ENCODE results near the gene ARHGAP32. TPM values are rescaled to one million over a fixed set of nuclear protein-coding genes. Genes with fewer than 3 reads are reported as not detected.
"Not testable (repeated sequence)": the region's sequence is repeated elsewhere in the genome, so short reads cannot be mapped to it uniquely, and the experiment has no call there.

Gene ARHGAP32
- total RNA-seq, 1 donor from 2014 or later: 5.3 TPM

DNA sequence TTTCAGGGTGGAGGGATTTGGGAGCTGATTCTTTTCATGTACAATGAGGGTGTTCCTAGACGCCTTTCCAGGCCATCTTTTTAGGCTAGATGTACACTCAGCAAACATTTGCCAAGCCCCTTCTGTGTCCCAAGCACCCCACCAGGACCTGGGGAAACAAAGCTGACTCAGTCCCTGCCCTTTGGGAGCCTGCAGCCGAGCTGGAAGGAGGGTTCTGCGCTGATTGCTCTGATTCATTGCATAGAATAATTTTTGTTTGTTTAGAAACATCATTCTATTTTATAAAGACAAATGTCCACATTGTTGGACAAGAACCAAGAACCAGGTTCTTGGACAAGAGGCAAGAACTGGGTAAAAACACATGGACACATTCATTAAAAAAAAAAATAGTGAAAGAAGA is 266.1 kb downstream of the ARHGAP32 start:
- intact Hi-C loops (cut with micrococcal nuclease): no loop called here
- ATAC-seq (no peak), DNase-seq (no peak)

DNA sequence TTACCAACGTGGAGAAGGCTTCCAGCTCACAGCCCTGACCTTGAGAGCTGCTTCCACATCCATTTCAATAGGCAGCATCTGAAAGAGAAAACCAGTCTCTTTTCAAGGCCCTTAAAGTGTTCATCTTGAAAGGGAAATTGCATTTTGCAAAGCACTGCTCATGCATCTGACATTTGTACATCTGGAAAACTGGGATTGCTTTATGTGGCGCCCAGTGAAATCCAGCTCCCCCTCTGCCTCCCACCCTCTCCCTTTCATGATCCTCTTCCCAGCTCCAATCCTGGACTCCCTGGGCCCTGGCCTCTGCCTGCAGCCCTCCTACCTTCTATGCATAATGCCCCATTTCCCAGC is 266.9 kb downstream of the ARHGAP32 start:
- intact Hi-C loops (cut with micrococcal nuclease): no loop called here
- DNase-seq (no peak), ATAC-seq (no peak)

DNA sequence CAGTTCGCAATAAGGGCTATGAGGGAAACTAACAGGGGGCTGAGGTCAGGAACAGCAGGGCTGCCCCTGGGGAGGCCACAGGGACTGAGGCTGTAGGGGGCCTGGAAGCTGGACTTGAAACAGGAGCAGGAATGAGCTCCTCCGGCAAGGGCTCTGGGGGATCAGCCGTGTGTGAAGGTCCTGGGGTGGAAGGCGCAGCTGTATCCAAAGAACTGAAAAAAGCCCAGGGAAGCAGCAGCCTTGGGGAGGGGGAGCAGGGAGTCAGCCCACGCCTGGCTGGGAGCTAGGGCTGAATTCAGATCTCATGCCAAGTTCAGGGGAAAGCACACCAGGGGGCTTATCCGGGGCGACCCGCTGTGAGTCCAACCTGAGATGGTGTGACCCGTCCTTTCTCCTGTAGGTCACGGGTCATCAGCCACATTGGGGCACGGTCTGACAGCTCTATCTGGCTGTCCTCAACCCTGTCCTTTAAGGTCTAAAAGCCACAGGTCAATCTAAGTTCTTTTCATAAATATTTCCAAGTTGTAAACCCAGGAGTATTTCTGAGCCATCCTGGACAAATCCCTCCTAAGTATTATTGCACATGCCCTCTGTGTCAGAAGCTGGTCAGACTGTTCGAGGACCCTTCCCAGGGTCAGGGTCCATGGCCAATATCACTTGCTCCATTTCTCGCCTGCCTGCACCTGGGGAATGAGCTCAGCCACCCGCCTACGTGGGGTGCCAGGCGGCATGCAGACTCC is 267.4 kb downstream of the ARHGAP32 start:
- ATAC-seq (no peak), DNase-seq (no peak)
- intact Hi-C loops (cut with micrococcal nuclease): no loop called here

DNA sequence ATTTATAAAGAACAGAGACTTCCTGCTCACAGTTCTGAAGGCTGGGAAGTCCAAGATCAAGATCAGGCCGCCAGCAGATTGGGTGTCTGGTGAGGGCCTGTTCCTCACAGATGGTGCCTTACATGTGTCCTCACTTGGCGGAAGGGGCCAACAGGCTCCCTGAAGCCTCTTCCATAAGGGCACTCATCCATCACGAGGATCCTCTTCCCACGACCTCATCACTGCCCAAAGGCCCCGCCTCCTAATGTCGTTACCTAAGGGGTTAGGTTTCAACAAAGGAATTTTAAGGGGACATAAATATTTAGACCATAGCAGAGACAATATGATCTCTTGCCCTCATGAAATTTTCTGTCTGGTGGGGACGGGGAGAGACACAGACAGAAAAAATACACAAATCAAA is 268.0 kb downstream of the ARHGAP32 start:
- DNase-seq (no peak), ATAC-seq (no peak)
- intact Hi-C loops (cut with micrococcal nuclease): no loop called here

DNA sequence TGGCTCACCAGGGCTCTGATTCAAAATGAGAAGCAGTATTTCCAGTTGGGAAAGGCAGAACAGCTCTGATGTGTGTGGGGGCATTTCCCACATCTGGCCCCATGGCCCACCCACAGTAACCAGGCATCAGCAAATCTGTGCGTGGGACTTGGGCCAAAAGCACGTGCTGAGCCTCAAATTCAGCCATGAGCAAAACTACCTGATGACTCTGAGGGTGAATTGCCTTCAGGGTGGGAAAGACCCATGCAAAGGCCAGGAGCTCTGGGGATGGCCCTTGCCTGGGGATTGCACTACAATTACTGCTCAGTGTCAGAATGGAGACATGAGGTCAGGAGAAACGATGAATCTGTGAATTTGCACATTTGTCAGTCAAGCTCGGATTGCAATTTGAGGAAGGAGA is 270.3 kb downstream of the ARHGAP32 start:
- intact Hi-C loops (cut with micrococcal nuclease): no loop called here

DNA sequence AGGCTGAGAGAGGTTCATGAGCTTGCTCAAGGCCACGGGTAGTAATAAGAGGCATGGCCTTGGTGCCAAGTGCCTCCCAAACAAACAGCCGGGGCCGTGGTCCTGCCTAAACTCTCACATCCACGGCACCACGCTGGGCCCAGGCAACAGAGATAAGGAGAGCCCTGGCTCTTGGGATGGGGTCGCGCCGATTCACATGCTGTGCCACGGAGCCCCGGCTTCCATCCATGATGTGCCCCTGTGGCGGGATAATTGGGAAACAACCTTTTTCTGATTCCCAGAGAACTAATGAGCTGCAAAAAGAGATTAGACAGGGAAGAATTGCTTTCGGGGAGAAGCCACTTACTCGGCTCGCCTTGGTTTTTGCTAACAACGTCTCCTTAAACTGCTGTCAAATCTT is 271.5 kb downstream of the ARHGAP32 start:
- DNase-seq: no peak
- intact Hi-C loops (cut with micrococcal nuclease): no loop called here
- ATAC-seq: no peak

More for the DNA sequence above, 270.3 kb downstream of the ARHGAP32 start:
- DNase-seq (no peak), ATAC-seq (no peak)

DNA sequence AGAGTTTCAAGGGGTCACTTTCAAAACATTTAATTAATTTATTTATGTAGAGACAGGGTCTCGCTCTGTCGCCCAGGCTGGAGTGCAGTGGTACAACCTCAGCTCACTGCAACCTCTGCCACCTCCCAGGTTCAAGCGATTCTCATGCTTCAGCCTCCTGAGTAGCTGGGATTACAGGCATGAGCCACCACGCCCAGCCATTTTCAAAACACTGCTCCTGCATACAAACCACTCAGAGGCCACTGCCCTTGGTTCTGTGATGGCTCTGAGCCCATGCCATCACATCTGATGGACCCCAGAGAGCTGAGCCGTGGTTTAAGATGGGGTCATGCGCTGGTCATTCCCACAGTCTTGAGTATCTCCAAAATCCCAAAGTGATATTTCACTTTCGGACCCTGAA is 272.5 kb downstream of the ARHGAP32 start:
- ATAC-seq; intact Hi-C loops (cut with micrococcal nuclease); DNase-seq: not testable (repeated sequence)

DNA sequence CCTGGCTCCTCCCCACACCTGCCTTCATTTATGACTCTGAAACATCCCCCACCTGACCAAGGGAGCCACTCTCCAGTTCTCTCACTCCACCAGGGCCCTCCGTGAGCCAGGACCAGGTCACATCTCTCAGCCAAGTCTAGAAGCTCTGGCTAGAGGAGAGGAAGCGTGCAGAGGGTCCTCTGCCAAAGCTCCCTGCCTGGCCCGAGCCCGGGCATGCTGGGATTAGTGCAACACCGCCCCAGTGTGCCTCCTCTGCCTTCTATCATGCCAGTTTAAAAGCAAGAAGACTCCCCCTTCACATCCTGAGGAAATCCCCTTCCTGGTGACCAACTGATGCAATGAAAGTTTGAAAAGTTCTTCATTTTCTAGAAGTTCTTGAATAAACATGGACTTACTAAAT is 272.9 kb downstream of the ARHGAP32 start:
- DNase-seq (no peak), ATAC-seq (no peak)

DNA sequence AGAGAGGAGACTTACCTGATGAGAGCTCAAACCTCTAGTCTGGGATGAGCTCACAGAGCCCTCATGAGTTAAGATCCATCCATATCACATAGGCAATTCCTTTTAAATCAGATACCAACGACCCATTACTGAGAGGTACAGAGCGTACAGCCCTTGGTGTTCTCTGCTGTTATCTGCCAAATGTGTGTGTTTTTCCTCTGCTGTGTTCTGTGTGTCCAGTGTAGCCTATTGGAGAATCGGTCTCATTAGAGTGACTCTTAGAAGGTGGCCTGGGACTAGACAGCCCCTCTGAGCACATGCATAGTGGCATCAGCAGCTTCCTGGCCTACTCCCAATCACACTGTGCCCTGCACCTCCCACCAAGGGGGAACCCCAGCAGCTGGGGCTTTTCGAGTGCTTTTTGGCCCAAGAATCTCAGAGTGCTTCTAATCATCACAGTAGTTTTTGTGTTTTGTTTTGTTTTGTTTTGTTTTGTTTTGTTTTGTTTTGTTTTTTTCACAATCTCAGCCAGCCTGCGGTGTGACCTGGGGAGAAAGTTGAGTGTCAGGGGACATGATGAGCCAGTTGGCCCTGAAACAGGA is 274.9 kb downstream of the ARHGAP32 start:
- peak; percentile 53 for ATAC-seq
- intact Hi-C loops (cut with micrococcal nuclease): no loop called here
- no peak for DNase-seq

More for the DNA sequence above, 272.9 kb downstream of the ARHGAP32 start:
- intact Hi-C loops (cut with micrococcal nuclease): no loop called here

DNA sequence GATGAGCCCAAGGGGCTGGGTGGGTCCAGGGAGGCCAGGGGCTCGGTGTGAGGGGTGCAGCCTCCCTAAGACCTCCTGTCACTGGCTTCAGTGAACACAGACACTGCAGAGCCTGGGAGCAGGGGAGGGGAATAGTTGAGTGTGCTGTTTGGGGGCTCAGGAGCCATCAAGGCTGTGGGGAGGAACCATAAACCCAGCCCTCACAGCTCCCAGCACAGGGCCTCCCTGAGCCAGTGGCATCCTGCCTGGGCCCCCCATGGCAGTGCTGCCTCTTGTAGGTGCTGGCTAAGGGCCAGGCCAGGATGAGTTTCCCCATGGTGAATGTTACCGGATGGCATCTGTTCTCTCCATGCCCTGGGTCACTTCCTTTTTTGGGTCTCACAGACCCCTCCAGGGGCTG is 275.4 kb downstream of the ARHGAP32 start:
- ATAC-seq (no peak), DNase-seq (no peak)
- intact Hi-C loops (cut with micrococcal nuclease): no loop called here

DNA sequence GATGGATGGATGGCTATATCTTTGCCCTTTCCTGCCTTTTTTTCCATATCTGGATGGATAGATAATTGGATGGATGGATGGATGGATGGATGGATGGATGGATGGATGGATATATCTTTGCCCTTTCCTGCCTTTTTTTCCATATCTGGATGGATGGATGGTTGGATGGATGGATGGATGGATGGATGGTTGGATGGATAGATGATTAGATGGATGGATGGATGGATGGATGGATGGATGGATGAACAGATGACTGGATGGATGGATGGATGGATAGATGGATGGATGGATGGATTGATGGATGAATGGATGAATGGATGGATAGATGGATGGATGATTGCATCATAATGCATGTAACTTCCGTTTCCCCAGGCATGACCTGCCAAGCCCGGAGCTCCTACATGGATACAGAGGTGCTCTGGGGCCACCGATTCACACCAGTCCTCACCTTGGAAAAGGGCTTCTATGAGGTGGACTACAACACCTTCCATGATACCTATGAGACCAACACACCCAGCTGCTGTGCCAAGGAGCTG is 276.0 kb downstream of the ARHGAP32 start:
- ATAC-seq: no peak

DNA sequence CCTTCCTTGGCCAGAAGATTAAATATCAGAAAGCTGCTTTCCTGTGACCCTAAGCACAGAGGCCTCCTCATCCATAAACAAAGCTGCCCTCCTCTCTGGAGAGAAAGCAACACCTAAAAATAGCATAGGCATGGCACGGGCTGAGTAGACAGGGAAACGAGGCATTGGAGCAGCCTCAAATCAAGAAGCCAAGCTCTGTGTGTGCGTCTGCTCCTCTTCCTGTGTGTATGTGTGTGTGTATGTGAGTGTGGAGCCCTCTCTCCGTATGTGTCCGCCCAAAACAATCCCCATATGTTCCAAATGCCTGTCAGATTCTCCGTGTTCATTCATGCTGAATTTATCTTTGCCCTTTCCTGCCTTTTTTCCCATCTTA is 277.0 kb downstream of the ARHGAP32 start:
- peak; percentile 83 for ATAC-seq
- intact Hi-C loops (cut with micrococcal nuclease): no loop called here
- DNase-seq: no peak

More for the DNA sequence above, 276.0 kb downstream of the ARHGAP32 start:
- no peak for DNase-seq
- intact Hi-C loops (cut with micrococcal nuclease): no loop called here

Other genes with a start within 250 kb of the ARHGAP32 start
- gene TP53AIP1, start 249.5 kb downstream of the ARHGAP32 start, total RNA-seq: not detected
- not detected for gene BARX2, start 183.5 kb upstream of the ARHGAP32 start, total RNA-seq

All from left ventricle myocardium superior (tissue), 1 donor.